GM10266 (cell line): ENCODE measurements around the gene SCAF8.

Experiments
- DNase-seq: peaks from one replicate; pipeline ENCODE4 v3.0.0; 2012; ENCODE audit errors: extremely low spot score
- CTCF ChIP-seq: IDR thresholded peaks from 2 replicates; pipeline ENCODE4 v1.5.1; 2012; ENCODE audit warnings: mild to moderate bottlenecking, low read depth; ENCODE audit not compliant: control insufficient read depth, insufficient read depth; ENCODE audit errors: missing control alignments

The SCAF8 gene

DNA sequence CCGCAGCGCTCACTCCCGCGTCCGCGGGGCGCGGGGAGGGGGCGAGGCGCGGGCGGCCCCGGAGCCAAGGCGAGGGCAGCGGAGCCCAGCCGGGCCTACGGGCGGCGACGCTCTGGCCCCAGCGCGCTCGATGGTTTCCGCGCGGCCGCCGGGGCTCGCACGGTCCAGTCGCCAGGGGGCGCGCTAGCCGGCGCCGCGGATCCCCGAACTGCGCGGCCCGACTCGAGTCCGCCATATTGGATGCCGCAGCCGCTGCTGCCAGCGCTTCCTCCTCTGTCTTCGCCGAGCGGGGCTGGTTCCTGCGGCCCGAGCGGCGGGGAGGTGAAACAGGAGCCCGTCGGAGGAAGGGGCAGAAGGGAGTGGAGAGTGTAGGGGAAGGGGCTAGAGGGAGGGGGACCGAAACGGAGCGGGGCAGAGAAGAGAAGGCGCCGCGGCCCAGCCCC lies at the start of gene SCAF8:
Gene SCAF8, plus strand, starts transcription at position 234 of the 443 bp plus-strand sequence. CDS start 485 bp downstream, outside the sequence.
- DNase-seq = peak; percentile 91
- peak; percentile 96 for TF ChIP-seq CTCF

DNA sequence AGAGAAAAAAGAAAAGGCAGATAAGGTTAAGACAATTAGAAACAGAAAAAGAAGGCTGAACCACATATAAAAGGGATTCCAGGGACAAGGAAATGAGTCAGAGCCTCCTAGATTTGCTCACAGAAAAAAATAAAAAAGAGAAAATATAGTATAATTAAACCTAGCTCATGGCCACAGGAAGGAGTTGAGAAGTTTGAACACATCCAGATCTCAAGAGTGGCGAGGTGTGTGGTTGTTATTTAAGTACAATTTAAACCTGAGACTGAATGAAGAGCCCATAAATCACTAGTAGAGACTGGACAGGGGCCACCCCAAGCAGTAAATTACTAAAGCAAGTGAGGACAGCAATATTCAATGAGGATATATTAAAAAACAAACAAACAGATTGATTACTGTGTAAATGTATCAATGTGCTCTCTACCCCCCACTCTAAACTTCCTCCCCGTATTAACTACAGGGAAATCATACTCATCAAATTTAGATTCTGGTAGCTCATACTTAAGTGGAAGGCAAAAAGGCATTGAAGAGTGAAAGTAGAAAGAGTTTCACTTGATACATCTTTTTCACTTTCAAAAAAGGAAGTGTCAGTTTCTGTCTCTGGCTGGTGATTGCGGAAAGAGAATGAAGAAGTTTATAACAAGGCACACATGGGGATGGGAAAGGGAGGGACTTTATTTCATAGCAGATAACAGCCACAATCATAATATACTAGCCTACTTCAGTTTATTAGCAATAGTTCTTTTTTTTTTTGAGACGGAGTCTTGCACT lies 49.3 kb upstream of the SCAF8 start:
- no peak for TF ChIP-seq CTCF
- DNase-seq = peak; percentile 67

DNA sequence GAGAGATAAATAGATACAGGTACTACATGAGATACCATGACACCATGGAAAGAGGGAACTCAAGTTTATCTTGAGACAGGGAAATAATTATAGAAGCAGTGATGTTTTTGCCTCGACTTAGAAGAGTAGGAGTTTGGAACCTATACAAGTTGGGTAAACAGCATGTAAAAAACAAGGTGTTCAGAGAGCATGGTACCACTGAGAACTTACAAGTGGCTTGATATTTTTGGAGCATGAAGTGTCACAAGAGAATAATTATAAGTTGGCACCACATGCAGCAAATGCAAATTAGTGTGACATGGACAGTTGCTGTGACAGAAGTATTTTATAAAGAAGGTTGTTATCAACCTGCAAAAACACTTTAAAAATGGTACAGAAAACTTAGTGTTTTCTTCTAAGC lies 47.1 kb upstream of the SCAF8 start:
- DNase-seq = no peak

DNA sequence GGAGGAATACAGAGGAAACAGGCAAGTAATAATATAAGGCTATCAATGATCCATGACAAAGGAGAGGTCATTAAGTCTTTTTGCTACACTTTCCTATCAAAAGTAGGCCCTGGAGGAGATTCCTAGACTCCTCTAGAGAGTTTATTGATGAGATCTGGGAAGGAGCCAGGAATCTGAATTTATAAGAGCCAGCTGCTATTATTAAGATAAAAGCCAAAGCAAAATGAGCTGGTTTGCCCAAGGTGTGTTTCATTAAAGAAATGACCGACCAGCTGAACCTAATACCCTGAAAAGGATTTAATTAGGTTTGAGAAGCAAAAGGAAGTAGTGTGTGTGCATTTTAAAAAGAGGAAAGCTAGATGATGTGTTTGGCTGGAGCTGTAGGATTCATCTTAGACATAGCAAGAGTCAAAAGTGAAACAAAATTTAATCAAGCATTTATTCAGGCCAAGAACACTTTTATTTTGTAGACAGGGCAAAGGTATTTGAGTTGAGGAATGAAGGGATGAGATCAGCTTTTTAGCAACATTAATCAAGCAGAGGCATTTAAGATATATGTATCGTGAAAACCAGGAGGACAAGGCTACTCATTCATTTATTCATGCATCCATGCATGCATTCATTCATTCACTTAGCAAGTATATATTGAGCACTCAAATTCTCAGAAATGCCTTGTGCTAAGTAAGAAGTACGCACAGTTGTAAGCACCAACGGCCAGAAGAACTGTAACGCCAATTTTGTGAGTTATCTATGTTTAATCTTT lies 43.5 kb upstream of the SCAF8 start:
- no peak for TF ChIP-seq CTCF
- DNase-seq = no peak

More for the DNA sequence above, 47.1 kb upstream of the SCAF8 start:
- TF ChIP-seq CTCF = no peak

- DNase-seq = no peak
Observed at GRCh38 chr6:154690857-154691256, 42.4 kb upstream of the SCAF8 start.

DNA sequence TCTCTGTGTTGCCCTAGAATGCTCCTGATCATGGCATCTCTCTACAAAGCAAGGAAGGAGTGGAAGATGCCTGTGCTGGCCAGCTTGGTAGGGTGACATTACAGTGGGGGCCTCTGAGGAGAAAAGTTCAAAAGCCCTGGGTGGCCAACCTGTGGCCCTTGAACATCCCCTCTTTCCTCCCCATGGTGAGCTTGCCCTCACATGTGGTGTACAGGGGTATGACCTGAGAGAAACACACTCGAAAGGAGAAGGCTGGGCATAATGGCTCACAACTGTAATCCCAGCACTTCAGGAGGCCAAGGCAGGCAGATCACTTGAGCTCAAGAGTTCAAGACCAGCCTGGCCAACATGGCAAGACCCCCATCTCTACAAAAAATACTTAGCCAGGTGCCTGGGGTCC lies 36.6 kb upstream of the SCAF8 start:
- no peak for DNase-seq
- TF ChIP-seq CTCF = no peak

More at GRCh38 chr6:154690857-154691256, 42.4 kb upstream of the SCAF8 start:
- no peak for TF ChIP-seq CTCF

- no peak for TF ChIP-seq CTCF
- DNase-seq = no peak
Observed at GRCh38 chr6:154703124-154703523, 30.1 kb upstream of the SCAF8 start.
